B cell (primary cell): ENCODE measurements around the gene TSPO2. TPM values are rescaled to one million over a fixed set of nuclear protein-coding genes. Genes with fewer than 3 reads are reported as not detected.

Experiments used
- ATAC-seq: fragments of 200-7000 bp; cut with Tn5 transposase; one replicate; pipeline ENCODE4 v1.10.0; 2021; ENCODE audit warnings: low read depth, mild to moderate bottlenecking, moderate number of reproducible peaks, moderate library complexity
- CTCF ChIA-PET: fragments of 350-600 bp; sonication (Branson Sonifier 250); formaldehyde crosslinking; loops from one replicate; lab custom pipeline; 2021; ENCODE audit warnings: antibody characterized with exemption, inconsistent platforms; lab: Charles Lee
- POLR2A ChIA-PET: fragments of 350-600 bp; sonication (Branson Sonifier 250); formaldehyde crosslinking; loops from one replicate; lab custom pipeline; 2021; ENCODE audit warnings: antibody characterized with exemption; lab: Charles Lee
- DNase-seq: peaks from one replicate; pipeline ENCODE4 v3.0.0; 2013
- H2AFZ ChIP-seq: 2 replicates; pipeline ENCODE4 v1.6.1; 2012; ENCODE audit warnings: mild to moderate bottlenecking, low read depth, low read length; ENCODE audit not compliant: insufficient read depth, poor library complexity, severe bottlenecking
- H3K27ac ChIP-seq, 2 donors: 1 replicate in 1 of 2; 2 replicates in 1 of 2; pipeline ENCODE4 v1.5.1; 2012 to 2013; ENCODE audit warnings: low read length in 2 of 2, mild to moderate bottlenecking in 2 of 2, moderate library complexity in 1 of 2
- H3K27me3 ChIP-seq, 4 experiments: fragments of 200-600 bp in 1 of 4; sonication (generic) in 1 of 4; replicated peaks in 1 of 4; 1 replicate in 2 of 4; 2 replicates in 2 of 4; pipeline versions ENCODE4 v1.6.1 to v1.7.0; 2013 to 2016; ENCODE audit warnings: low read length in 3 of 4, mild to moderate bottlenecking in 2 of 4, mixed read lengths in 1 of 4, moderate library complexity in 1 of 4; ENCODE audit not compliant: insufficient read depth in 4 of 4, control insufficient read depth in 3 of 4; ENCODE audit errors: control extremely low read depth in 1 of 4
- H3K36me3 ChIP-seq, 2 experiments: replicated peaks in 1 of 2; 1 replicate in 1 of 2; 2 replicates in 1 of 2; pipeline versions ENCODE4 v1.6.1 to v1.7.1; 2013; ENCODE audit warnings: low read length in 1 of 2; ENCODE audit not compliant: insufficient read depth in 2 of 2, control insufficient read depth in 1 of 2; ENCODE audit errors: control extremely low read depth in 1 of 2, extremely low read depth in 1 of 2
- H3K4me1 ChIP-seq, 2 donors: fragments of 200-600 bp in 1 of 2; sonication (generic) in 1 of 2; 1 replicate in 1 of 2; 2 replicates in 1 of 2; pipeline versions ENCODE4 v1.5.1 to v1.6.1; 2013 to 2017; ENCODE audit warnings: low read length in 2 of 2; ENCODE audit not compliant: control insufficient read depth in 2 of 2, insufficient read depth in 2 of 2
- H3K4me2 ChIP-seq: replicated peaks from 2 replicates; pipeline ENCODE3; 2012; ENCODE audit warnings: mild to moderate bottlenecking, low read depth, low read length; ENCODE audit not compliant: poor library complexity, severe bottlenecking
- H3K4me3 ChIP-seq, 5 experiments: fragments of 200-600 bp in 1 of 5; sonication (generic) in 1 of 5; 1 replicate in 3 of 5; 2 replicates in 2 of 5; pipeline versions ENCODE4 v1.5.1 to v1.7.0; 2011 to 2016; ENCODE audit warnings: low read length in 4 of 5, mild to moderate bottlenecking in 4 of 5, low read depth in 2 of 5, control low read depth in 1 of 5, moderate library complexity in 1 of 5; ENCODE audit not compliant: insufficient read depth in 1 of 5; ENCODE audit errors: control extremely low read depth in 1 of 5, extremely low read depth in 1 of 5
- H3K79me2 ChIP-seq: fragments of 200-600 bp; sonication (generic); one replicate; pipeline ENCODE4 v1.6.0; 2016; ENCODE audit warnings: low read length; ENCODE audit not compliant: control insufficient read depth, insufficient read depth
- H3K9ac ChIP-seq: fragments of 200-600 bp; sonication (generic); 2 replicates; pipeline ENCODE4 v1.6.1; 2017; ENCODE audit warnings: mild to moderate bottlenecking, low read length, moderate library complexity
- H3K9me3 ChIP-seq, 3 donors: one replicate each; pipeline versions ENCODE4 v1.6.1 to v1.7.1; 2013; ENCODE audit warnings: low read length in 2 of 3; ENCODE audit not compliant: control insufficient read depth in 2 of 3, insufficient read depth in 1 of 3; ENCODE audit errors: control extremely low read depth in 1 of 3
- H4K20me1 ChIP-seq: 2 replicates; pipeline ENCODE4 v1.6.0; 2012; ENCODE audit warnings: mild to moderate bottlenecking, low read length; ENCODE audit not compliant: insufficient read depth, control insufficient read depth, poor library complexity, severe bottlenecking
- H3K27ac Mint-ChIP-seq: one replicate; pipeline ENCODE4 v1.8.0; 2021; ENCODE audit warnings: mixed read lengths
- H3K27me3 Mint-ChIP-seq: one replicate; pipeline ENCODE4 v1.8.0; 2021; ENCODE audit warnings: mixed read lengths
- H3K4me1 Mint-ChIP-seq: one replicate; pipeline ENCODE4 v1.8.0; 2021; ENCODE audit warnings: mixed read lengths
- H3K4me3 Mint-ChIP-seq: one replicate; pipeline ENCODE4 v1.8.0; 2021; ENCODE audit warnings: mixed read lengths
- H3K9me3 Mint-ChIP-seq: one replicate; pipeline ENCODE4 v1.8.0; 2022; ENCODE audit warnings: mixed read lengths; ENCODE audit not compliant: insufficient read depth
- CTCF ChIP-seq: fragments of 200-600 bp; IDR thresholded peaks from one replicate; pipeline ENCODE4 v1.8.0; 2022; ENCODE audit warnings: antibody characterized with exemption, mild to moderate bottlenecking
- EZH2 ChIP-seq: IDR thresholded peaks from 2 replicates; pipeline ENCODE4 v1.6.1; 2012; ENCODE audit warnings: borderline replicate concordance, low read depth, mild to moderate bottlenecking, moderate library complexity, low read length; ENCODE audit not compliant: insufficient read depth, poor library complexity, severe bottlenecking
- WGBS: methylation state at CpG from one replicate; pipeline ENCODE4 v1.1.5; 2013; ENCODE audit warnings: missing lambda C conversion rate; ENCODE audit not compliant: insufficient coverage; 5-methylcytosine and 5-hydroxymethylcytosine counted together
- intact Hi-C: fragments of 100-400 bp; cut with micrococcal nuclease; formaldehyde crosslinking; loops from one replicate; pipeline ENCODE4 v1.10.0; 2022
- polyA plus RNA-seq: library from polyadenylated mRNA; depleted of rRNA; stranded (reverse); fragments of >200 nt; gene quantifications from 2 replicates; pipeline ENCODE4 v1.2.3, GENCODE V29; 2012
- total RNA-seq, 2 donors: library from RNA; stranded (reverse); fragments of 120-200 nt in 1 of 2; gene quantifications; 1 replicate in 1 of 2; 2 replicates in 1 of 2; pipeline versions ENCODE4 v1.2.3 to v1.2.4, GENCODE V29; 2013 to 2022

The TSPO2 gene
- total and polyA plus RNA-seq, 2 donors (not counting 1 experiment from before 2014, with no cell fraction given): not detected

GRCh38 chr6:41047745-41048732 is 5.8 kb downstream of the TSPO2 start:
- no peak for ATAC-seq
- no peak overlapping the region for H3K27ac ChIP-seq
- H3K9me3 ChIP-seq: no peaks in the 10 kb centered on the region
- no peak overlapping the region for H3K4me3 ChIP-seq
- Mint-ChIP-seq H3K27me3 (no peaks in the 10 kb centered on the region), H3K4me3 (no peak overlapping the region), H3K27ac (no peak overlapping the region), H3K9me3 (no peaks in the 10 kb centered on the region), H3K4me1 (peaks cover 19% of the 10 kb centered on the region)
- no peak overlapping the region for H2AFZ ChIP-seq
- CTCF ChIA-PET: interaction anchor here (0.7 kb wide), 1 partner anchor 20 kb away, joined by 3 read pairs; no protein-coding TSS in a partner anchor
- peaks cover 16 to 19% of the 10 kb centered on the region in 2 donors for H3K4me1 ChIP-seq
- 94% methylated on average over 9 of the region's 9 CpGs for WGBS
- H3K4me2 ChIP-seq: no peak overlapping the region
- no peaks in the 10 kb centered on the region for H4K20me1 ChIP-seq
- POLR2A ChIA-PET: no interaction called here
- no peaks in the 10 kb centered on the region for H3K27me3 ChIP-seq
- intact Hi-C loops: no loop called here
- H3K9ac ChIP-seq: no peak overlapping the region
- H3K36me3 ChIP-seq: peaks cover 0 to 2% of the 10 kb centered on the region in 2 experiments
- H3K79me2 ChIP-seq: no peaks in the 10 kb centered on the region
- TF ChIP-seq EZH2 (no peak), CTCF (no peak)
- no peak for DNase-seq

DNA sequence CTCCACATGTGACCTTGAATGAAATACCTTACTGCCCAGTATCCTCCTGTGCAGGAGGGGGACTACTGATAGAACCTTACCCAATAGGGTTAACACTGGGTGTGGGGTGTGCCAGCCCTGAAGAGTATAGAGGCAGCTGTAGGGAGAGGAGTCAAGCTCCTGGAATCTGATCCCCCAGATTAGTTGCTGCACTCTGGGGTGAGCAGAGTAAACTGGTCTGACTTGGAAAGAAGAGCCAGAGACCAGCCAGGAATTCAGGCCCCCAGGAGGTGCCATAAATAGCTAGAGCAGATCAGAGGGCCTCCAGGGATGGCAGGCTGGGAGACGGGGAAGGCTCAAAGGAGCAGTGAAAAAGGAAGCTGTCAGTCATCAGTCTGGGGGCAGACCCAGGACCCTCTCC is 7.3 kb downstream of the TSPO2 start:
- Histone ChIP-seq H4K20me1 (no peaks in the 10 kb centered on the region), H3K9ac (no peak overlapping the region), H3K9me3 (no peaks in the 10 kb centered on the region), H2AFZ (no peak overlapping the region), H3K4me3 (no peak overlapping the region), H3K79me2 (no peaks in the 10 kb centered on the region), H3K27ac (no peak overlapping the region), H3K36me3 (peaks cover 0 to 2% of the 10 kb centered on the region in 2 experiments), H3K4me1 (peaks cover 16 to 20% of the 10 kb centered on the region in 2 donors), H3K4me2 (no peak overlapping the region), H3K27me3 (no peaks in the 10 kb centered on the region)
- no peaks in the 10 kb centered on the region for H3K27me3 Mint-ChIP-seq
- ChIA-PET CTCF (interaction anchor here (1.6 kb wide), 1 partner anchor 10 kb away, joined by 7 read pairs; the partner anchor contains the start of gene UNC5CL), POLR2A (no interaction called here)
- intact Hi-C loops: no loop called here
- TF ChIP-seq EZH2: no peak
- TF ChIP-seq CTCF: no peak
- no peak overlapping the region for H3K27ac Mint-ChIP-seq
- 56% methylated on average over 1 of the region's 1 CpG for WGBS
- DNase-seq: no peak
- ATAC-seq: no peak
- no peaks in the 10 kb centered on the region for H3K9me3 Mint-ChIP-seq
- peaks cover 19% of the 10 kb centered on the region for H3K4me1 Mint-ChIP-seq
- no peak overlapping the region for H3K4me3 Mint-ChIP-seq
